Measurements from ENCODE around the gene MYCBP2.

- TF ChIP-seq, protein P1, sequence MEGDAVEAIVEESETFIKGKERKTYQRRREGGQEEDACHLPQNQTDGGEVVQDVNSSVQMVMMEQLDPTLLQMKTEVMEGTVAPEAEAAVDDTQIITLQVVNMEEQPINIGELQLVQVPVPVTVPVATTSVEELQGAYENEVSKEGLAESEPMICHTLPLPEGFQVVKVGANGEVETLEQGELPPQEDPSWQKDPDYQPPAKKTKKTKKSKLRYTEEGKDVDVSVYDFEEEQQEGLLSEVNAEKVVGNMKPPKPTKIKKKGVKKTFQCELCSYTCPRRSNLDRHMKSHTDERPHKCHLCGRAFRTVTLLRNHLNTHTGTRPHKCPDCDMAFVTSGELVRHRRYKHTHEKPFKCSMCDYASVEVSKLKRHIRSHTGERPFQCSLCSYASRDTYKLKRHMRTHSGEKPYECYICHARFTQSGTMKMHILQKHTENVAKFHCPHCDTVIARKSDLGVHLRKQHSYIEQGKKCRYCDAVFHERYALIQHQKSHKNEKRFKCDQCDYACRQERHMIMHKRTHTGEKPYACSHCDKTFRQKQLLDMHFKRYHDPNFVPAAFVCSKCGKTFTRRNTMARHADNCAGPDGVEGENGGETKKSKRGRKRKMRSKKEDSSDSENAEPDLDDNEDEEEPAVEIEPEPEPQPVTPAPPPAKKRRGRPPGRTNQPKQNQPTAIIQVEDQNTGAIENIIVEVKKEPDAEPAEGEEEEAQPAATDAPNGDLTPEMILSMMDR (IDR thresholded peaks at IDR 0.05): no peak
- TF ChIP-seq EP300 (IDR thresholded peaks at IDR 0.05) (no peak), POLR2A (IDR thresholded peaks at IDR 0.05) (no peak), POLR2AphosphoS5 (IDR thresholded peaks at IDR 0.05) (no peak)
Observed at GRCh38 chr13:77138813-77139212, 188.1 kb downstream of the MYCBP2 start.

All from upper lobe of left lung (tissue), 4 donors.